Motor neuron (in vitro differentiated cells): ENCODE measurements around the gene FUOM. TPM values are rescaled to one million over a fixed set of nuclear protein-coding genes. Genes with fewer than 3 reads are reported as not detected.
"Not testable (repeated sequence)": the region's sequence is repeated elsewhere in the genome, so short reads cannot be mapped to it uniquely, and the experiment has no call there.

Source experiments
- ATAC-seq, 8 experiments: fragments of 200-7000 bp; cut with Tn5 transposase; replicated peaks in 6 of 8; 2 replicates each; pipeline ENCODE4 v1.8.0; 2021; ENCODE audit warnings: mild to moderate bottlenecking in 8 of 8, moderate library complexity in 8 of 8
- H3K27ac ChIP-seq, 2 donors: fragments of 250-450 bp; sonication (Bioruptor Pico); 2 replicates each; pipeline ENCODE4 v1.9.0; 2021; ENCODE audit warnings: antibody characterized with exemption in 2 of 2, mild to moderate bottlenecking in 2 of 2, moderate library complexity in 1 of 2
- H3K4me1 ChIP-seq, 2 donors: fragments of 250-450 bp; sonication (Bioruptor Pico); replicated peaks in 1 of 2; 2 replicates each; pipeline ENCODE4 v1.6.1; 2021; ENCODE audit warnings: antibody characterized with exemption in 2 of 2, mild to moderate bottlenecking in 2 of 2, moderate library complexity in 1 of 2
- H3K4me3 ChIP-seq, 5 donors: fragments of 250-450 bp; sonication (Bioruptor Pico); 2 replicates each; pipeline ENCODE4 v1.9.0; 2021; ENCODE audit warnings: antibody characterized with exemption in 5 of 5, mild to moderate bottlenecking in 5 of 5, moderate library complexity in 4 of 5
- WGBS, 10 experiments: fragments of 450-650 bp; shearing (Covaris generic); methylation state at CpG; one replicate each; pipeline ENCODE4 v1.0.0; 2022; 5-methylcytosine and 5-hydroxymethylcytosine counted together
- in situ Hi-C, 9 experiments: fragments of 400-800 bp; cut with MboI; loops; one replicate each; pipeline ENCODE4 v1.15.0; 2021; ENCODE audit warnings: low sequenced_read_pairs in 9 of 9, low pct_unique_long_range_greater_than_20kb in 2 of 9; ENCODE audit not compliant: unreplicated experiment in 9 of 9
- total RNA-seq, 8 experiments: library from RNA; unstranded; fragments of 300-600 nt; gene quantifications; 2 replicates each; pipeline versions ENCODE4 v1.2.3 to v1.2.4, GENCODE V29; 2022

Gene FUOM
- total RNA-seq, 8 experiments from 2014 or later: 3.3 to 50.5 (median 14.4) TPM

- ATAC-seq: no peak
- H3K4me3 ChIP-seq: peak overlapping the region; percentile 17 to 94 (median 81)
- H3K4me1 ChIP-seq: peaks cover 5 to 7% of the 10 kb centered on the region in 2 donors
- H3K27ac ChIP-seq: no peak overlapping the region
- in situ Hi-C loops: no loop called here
- 52 to 100% methylated on average over 1 to 4 of the region's 20 CpGs; no CpG with 5 or more reads in 8 of the 10 experiments for WGBS, 10 experiments
Observed at GRCh38 chr10:133372507-133372906, 14.7 kb upstream of the FUOM start.

- ATAC-seq: no peak
- 80 to 100% (median 85%) methylated on average over 1 to 9 of the region's 24 CpGs; no CpG with 5 or more reads in 4 of the 10 experiments for WGBS, 10 experiments
- H3K27ac ChIP-seq: no peak overlapping the region
- peaks cover 5 to 7% of the 10 kb centered on the region in 2 donors for H3K4me1 ChIP-seq
- no peak overlapping the region for H3K4me3 ChIP-seq
- in situ Hi-C loops: no loop called here
Observed at GRCh38 chr10:133370030-133370786, 12.4 kb upstream of the FUOM start.

GRCh38 chr10:133368153-133368552 is 10.3 kb upstream of the FUOM start:
- no peak overlapping the region for H3K27ac ChIP-seq
- in situ Hi-C loops: no loop called here
- no peak overlapping the region for H3K4me3 ChIP-seq
- H3K4me1 ChIP-seq: peaks cover 5 to 7% of the 10 kb centered on the region in 2 donors
- ATAC-seq: no peak
- 90 to 100% (median 93%) methylated on average over 1 to 3 of the region's 7 CpGs; no CpG with 5 or more reads in 5 of the 10 experiments for WGBS, 10 experiments

GRCh38 chr10:133367461-133367860 is 9.6 kb upstream of the FUOM start:
- H3K4me3 ChIP-seq, H3K4me1 ChIP-seq, ATAC-seq, in situ Hi-C loops, H3K27ac ChIP-seq: not testable (repeated sequence)
- no CpG with 5 or more reads among the region's 7 CpGs for WGBS, 10 experiments

GRCh38 chr10:133366751-133367150 is 8.9 kb upstream of the FUOM start:
- ATAC-seq: peak in 1 of 8 experiments; percentile 4
- in situ Hi-C loops: no loop called here
- Histone ChIP-seq H3K27ac (no peak overlapping the region), H3K4me3 (no peak overlapping the region), H3K4me1 (no peaks in the 10 kb centered on the region)
- WGBS, 10 experiments: 93 to 100% (median 100%) methylated on average over 1 to 6 of the region's 13 CpGs; no CpG with 5 or more reads in 7 of the 10 experiments

- in situ Hi-C loops: no loop called here
- H3K4me1 ChIP-seq: no peaks in the 10 kb centered on the region
- ATAC-seq: no peak
- 73 to 100% (median 91%) methylated on average over 1 to 10 of the region's 17 CpGs; no CpG with 5 or more reads in 5 of the 10 experiments for WGBS, 10 experiments
- no peak overlapping the region for H3K4me3 ChIP-seq
- no peak overlapping the region for H3K27ac ChIP-seq
Observed at GRCh38 chr10:133366130-133366478, 8.3 kb upstream of the FUOM start.

- WGBS, 10 experiments: 80 to 100% (median 100%) methylated on average over 1 to 2 of the region's 13 CpGs; no CpG with 5 or more reads in 5 of the 10 experiments
- no peak for ATAC-seq
- Histone ChIP-seq H3K4me3 (no peak overlapping the region), H3K4me1 (no peaks in the 10 kb centered on the region), H3K27ac (no peak overlapping the region)
- in situ Hi-C loops: no loop called here
Observed at GRCh38 chr10:133365461-133366129, 7.8 kb upstream of the FUOM start.

GRCh38 chr10:133364645-133365431 is 7.0 kb upstream of the FUOM start:
- in situ Hi-C loops: no loop called here
- Histone ChIP-seq H3K4me3 (no peak overlapping the region), H3K27ac (no peak overlapping the region), H3K4me1 (no peaks in the 10 kb centered on the region)
- no peak for ATAC-seq
- WGBS, 10 experiments: 82 to 100% (median 91%) methylated on average over 2 to 13 of the region's 29 CpGs; no CpG with 5 or more reads in 3 of the 10 experiments

GRCh38 chr10:133362846-133363245 is 5.0 kb upstream of the FUOM start:
- no peak for ATAC-seq
- in situ Hi-C loops: no loop called here
- H3K4me1 ChIP-seq: no peaks in the 10 kb centered on the region
- 40 to 100% (median 90%) methylated on average over 1 to 2 of the region's 13 CpGs; no CpG with 5 or more reads in 6 of the 10 experiments for WGBS, 10 experiments
- H3K27ac ChIP-seq: no peak overlapping the region
- no peak overlapping the region for H3K4me3 ChIP-seq

- no peak for ATAC-seq
- in situ Hi-C loops: no loop called here
- WGBS, 10 experiments: 42 to 100% (median 80%) methylated on average over 2 to 13 of the region's 18 CpGs; no CpG with 5 or more reads in 1 of the 10 experiments
- H3K4me3 ChIP-seq: no peak overlapping the region
- H3K4me1 ChIP-seq: peaks cover 0 to under 1% of the 10 kb centered on the region in 2 donors
- H3K27ac ChIP-seq: no peak overlapping the region
Observed at GRCh38 chr10:133361773-133362441, 4.1 kb upstream of the FUOM start.

- ATAC-seq: no peak
- WGBS, 10 experiments: 40 to 100% (median 90%) methylated on average over 1 to 4 of the region's 5 CpGs; no CpG with 5 or more reads in 3 of the 10 experiments
- in situ Hi-C loops: no loop called here
- H3K4me3 ChIP-seq: no peak overlapping the region
- H3K4me1 ChIP-seq: peaks cover 0 to 5% of the 10 kb centered on the region in 2 donors
- no peak overlapping the region for H3K27ac ChIP-seq
Observed at GRCh38 chr10:133361227-133361626, 3.4 kb upstream of the FUOM start.

- Histone ChIP-seq H3K4me1 (peaks cover 0 to 5% of the 10 kb centered on the region in 2 donors), H3K4me3 (no peak overlapping the region), H3K27ac (no peak overlapping the region)
- in situ Hi-C loops: no loop called here
- ATAC-seq: no peak
- 47 to 90% (median 75%) methylated on average over 1 to 16 of the region's 17 CpGs; no CpG with 5 or more reads in 2 of the 10 experiments for WGBS, 10 experiments
Observed at GRCh38 chr10:133359972-133360610, 2.3 kb upstream of the FUOM start.
